WTC11 (cell line): ENCODE measurements around the gene MPI. TPM values are rescaled to one million over a fixed set of nuclear protein-coding genes. Genes with fewer than 3 reads are reported as not detected.

Experiments
- CREM ChIP-seq: sonication (generic); formaldehyde crosslinking; IDR thresholded peaks from 2 replicates; pipeline ENCODE4 v1.8.1; 2022; ENCODE audit warnings: mild to moderate bottlenecking, missing genetic modification reagents, moderate library complexity
- ETV6 ChIP-seq: sonication (generic); formaldehyde crosslinking; IDR thresholded peaks from 2 replicates; pipeline ENCODE4 v1.8.1; 2022; ENCODE audit warnings: mild to moderate bottlenecking, missing genetic modification reagents
- IRF2 ChIP-seq: sonication (generic); formaldehyde crosslinking; IDR thresholded peaks from 2 replicates; pipeline ENCODE4 v1.8.0; 2022; ENCODE audit warnings: low read depth, missing genetic modification reagents, borderline replicate concordance
- JAZF1 ChIP-seq: fragments of 250-450 bp; sonication (Bioruptor Pico); IDR thresholded peaks from 2 replicates; pipeline ENCODE4 v1.9.0; 2021; ENCODE audit warnings: moderate library complexity, mild to moderate bottlenecking, inconsistent platforms
- MXD4 ChIP-seq: fragments of 250-450 bp; sonication (Bioruptor Pico); IDR thresholded peaks from 2 replicates; pipeline ENCODE4 v1.8.0; 2021; ENCODE audit warnings: mild to moderate bottlenecking, moderate library complexity, borderline replicate concordance
- NR3C1 ChIP-seq: sonication (generic); formaldehyde crosslinking; conservative IDR thresholded peaks from 2 replicates; pipeline ENCODE4 v1.8.1; 2023; ENCODE audit warnings: low read depth, mild to moderate bottlenecking, missing genetic modification reagents
- OVOL2 ChIP-seq: fragments of 250-450 bp; sonication (Bioruptor Pico); IDR thresholded peaks from 2 replicates; pipeline ENCODE4 v1.9.0; 2021; ENCODE audit warnings: mild to moderate bottlenecking, borderline replicate concordance
- TEAD4 ChIP-seq: sonication (generic); formaldehyde crosslinking; IDR thresholded peaks from 2 replicates; pipeline ENCODE4 v1.8.0; 2022; ENCODE audit warnings: mild to moderate bottlenecking, missing genetic modification reagents
- ZBTB21 ChIP-seq: sonication (generic); formaldehyde crosslinking; IDR thresholded peaks from 2 replicates; pipeline ENCODE4 v1.8.1; 2023; ENCODE audit warnings: mild to moderate bottlenecking, missing genetic modification reagents, borderline replicate concordance
- ZNF263 ChIP-seq: sonication (generic); formaldehyde crosslinking; IDR thresholded peaks from 2 replicates; pipeline ENCODE4 v1.8.1; 2022; ENCODE audit warnings: low read depth, mild to moderate bottlenecking, moderate library complexity, missing genetic modification reagents
- ZNF416 ChIP-seq: fragments of 250-450 bp; sonication (Bioruptor Pico); IDR thresholded peaks from 2 replicates; pipeline ENCODE4 v1.9.0; 2021; ENCODE audit warnings: mild to moderate bottlenecking, inconsistent platforms
- total RNA-seq: library from RNA; stranded (reverse); gene quantifications from 3 replicates; pipeline ENCODE4 v1.2.3, GENCODE V29; 2021
- TF ChIP-seq, protein P1 (sequence below): sonication (generic); formaldehyde crosslinking; IDR thresholded peaks from 2 replicates; pipeline ENCODE4 v1.8.0; 2022; ENCODE audit warnings: missing genetic modification reagents
- TF ChIP-seq, protein P2 (sequence below): fragments of 250-450 bp; sonication (Bioruptor Pico); IDR thresholded peaks from 2 replicates; pipeline ENCODE4 v2.1.2; 2022; ENCODE audit warnings: mild to moderate bottlenecking, moderate library complexity
- TF ChIP-seq, protein P3 (sequence below): fragments of 250-450 bp; sonication (Bioruptor Pico); IDR thresholded peaks from 2 replicates; pipeline ENCODE4 v1.9.0; 2021; ENCODE audit warnings: mild to moderate bottlenecking
- TF ChIP-seq, protein P4 (sequence below): sonication (generic); formaldehyde crosslinking; conservative IDR thresholded peaks from 2 replicates; pipeline ENCODE4 v1.8.1; 2023; ENCODE audit warnings: mild to moderate bottlenecking, low read depth, missing genetic modification reagents, moderate library complexity
- TF ChIP-seq, protein P5 (sequence below): sonication (generic); formaldehyde crosslinking; IDR thresholded peaks from 2 replicates; pipeline ENCODE4 v1.8.1; 2023; ENCODE audit warnings: mild to moderate bottlenecking, missing genetic modification reagents, borderline replicate concordance
- TF ChIP-seq, protein P6 (sequence below): sonication (generic); formaldehyde crosslinking; IDR thresholded peaks from 2 replicates; pipeline ENCODE4 v1.8.1; 2023; ENCODE audit warnings: mild to moderate bottlenecking, missing genetic modification reagents, moderate library complexity
- TF ChIP-seq, protein P7 (sequence below): sonication (generic); formaldehyde crosslinking; IDR thresholded peaks from 2 replicates; pipeline ENCODE4 v1.8.1; 2023; ENCODE audit warnings: mild to moderate bottlenecking, missing genetic modification reagents
- TF ChIP-seq, protein P8 (sequence below): sonication (generic); formaldehyde crosslinking; IDR thresholded peaks from 2 replicates; pipeline ENCODE4 v1.8.1; 2023; ENCODE audit warnings: mild to moderate bottlenecking, missing genetic modification reagents, moderate library complexity
- TF ChIP-seq, protein P9 (sequence below): sonication (generic); formaldehyde crosslinking; IDR thresholded peaks from 2 replicates; pipeline ENCODE4 v1.8.1; 2022; ENCODE audit warnings: low read depth, mild to moderate bottlenecking, moderate library complexity, missing genetic modification reagents, borderline replicate concordance

Gene MPI
- total RNA-seq, 1 experiment from 2014 or later: 36.3 TPM

DNA sequence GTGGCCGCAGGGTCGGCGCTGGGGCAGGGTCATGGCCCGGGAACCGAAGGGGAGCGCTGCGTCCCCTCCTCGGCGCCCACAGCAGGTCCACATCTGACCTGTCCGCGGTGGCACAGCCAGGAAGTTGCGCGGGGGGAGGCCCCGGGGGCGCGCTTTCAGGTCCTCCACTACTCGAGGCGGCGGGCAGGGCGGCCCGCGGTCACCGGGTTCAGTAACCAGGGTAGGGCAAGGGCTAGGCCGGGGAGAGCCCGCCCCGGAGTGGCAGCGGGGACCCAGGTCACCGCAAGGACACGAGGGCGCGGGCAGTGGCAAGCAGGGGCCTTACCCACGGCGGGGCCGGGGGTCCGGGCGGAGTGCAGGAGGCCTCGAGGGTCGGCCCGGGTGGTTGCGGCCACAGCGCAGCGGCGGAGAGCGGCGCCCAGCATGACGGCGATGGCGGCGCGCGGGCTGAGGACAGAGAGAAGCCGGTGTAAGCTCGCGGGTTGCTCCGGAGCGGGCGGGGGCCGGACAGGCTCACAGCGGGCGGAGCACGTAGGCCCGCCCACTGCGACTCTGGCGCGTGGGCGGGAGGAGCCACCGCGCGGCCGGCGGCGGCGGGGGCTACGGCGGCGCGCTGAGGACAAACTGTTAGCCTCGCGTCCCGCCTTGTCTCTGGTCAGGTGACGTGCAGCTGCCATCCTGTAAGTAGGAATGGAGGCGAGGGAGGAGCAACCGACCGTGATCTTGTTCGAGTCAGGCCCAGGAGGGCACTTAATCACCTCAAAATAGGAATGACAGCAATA lies 47.9 kb downstream of the MPI start, which contains the start of gene COX5A (continued):
- TF ChIP-seq TEAD4 (CRISPR knock-in tag): no peak
- TF ChIP-seq, protein P1, sequence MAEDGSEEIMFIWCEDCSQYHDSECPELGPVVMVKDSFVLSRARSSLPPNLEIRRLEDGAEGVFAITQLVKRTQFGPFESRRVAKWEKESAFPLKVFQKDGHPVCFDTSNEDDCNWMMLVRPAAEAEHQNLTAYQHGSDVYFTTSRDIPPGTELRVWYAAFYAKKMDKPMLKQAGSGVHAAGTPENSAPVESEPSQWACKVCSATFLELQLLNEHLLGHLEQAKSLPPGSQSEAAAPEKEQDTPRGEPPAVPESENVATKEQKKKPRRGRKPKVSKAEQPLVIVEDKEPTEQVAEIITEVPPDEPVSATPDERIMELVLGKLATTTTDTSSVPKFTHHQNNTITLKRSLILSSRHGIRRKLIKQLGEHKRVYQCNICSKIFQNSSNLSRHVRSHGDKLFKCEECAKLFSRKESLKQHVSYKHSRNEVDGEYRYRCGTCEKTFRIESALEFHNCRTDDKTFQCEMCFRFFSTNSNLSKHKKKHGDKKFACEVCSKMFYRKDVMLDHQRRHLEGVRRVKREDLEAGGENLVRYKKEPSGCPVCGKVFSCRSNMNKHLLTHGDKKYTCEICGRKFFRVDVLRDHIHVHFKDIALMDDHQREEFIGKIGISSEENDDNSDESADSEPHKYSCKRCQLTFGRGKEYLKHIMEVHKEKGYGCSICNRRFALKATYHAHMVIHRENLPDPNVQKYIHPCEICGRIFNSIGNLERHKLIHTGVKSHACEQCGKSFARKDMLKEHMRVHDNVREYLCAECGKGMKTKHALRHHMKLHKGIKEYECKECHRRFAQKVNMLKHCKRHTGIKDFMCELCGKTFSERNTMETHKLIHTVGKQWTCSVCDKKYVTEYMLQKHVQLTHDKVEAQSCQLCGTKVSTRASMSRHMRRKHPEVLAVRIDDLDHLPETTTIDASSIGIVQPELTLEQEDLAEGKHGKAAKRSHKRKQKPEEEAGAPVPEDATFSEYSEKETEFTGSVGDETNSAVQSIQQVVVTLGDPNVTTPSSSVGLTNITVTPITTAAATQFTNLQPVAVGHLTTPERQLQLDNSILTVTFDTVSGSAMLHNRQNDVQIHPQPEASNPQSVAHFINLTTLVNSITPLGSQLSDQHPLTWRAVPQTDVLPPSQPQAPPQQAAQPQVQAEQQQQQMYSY (CRISPR knock-in tag): no peak
- TF ChIP-seq, protein P2, sequence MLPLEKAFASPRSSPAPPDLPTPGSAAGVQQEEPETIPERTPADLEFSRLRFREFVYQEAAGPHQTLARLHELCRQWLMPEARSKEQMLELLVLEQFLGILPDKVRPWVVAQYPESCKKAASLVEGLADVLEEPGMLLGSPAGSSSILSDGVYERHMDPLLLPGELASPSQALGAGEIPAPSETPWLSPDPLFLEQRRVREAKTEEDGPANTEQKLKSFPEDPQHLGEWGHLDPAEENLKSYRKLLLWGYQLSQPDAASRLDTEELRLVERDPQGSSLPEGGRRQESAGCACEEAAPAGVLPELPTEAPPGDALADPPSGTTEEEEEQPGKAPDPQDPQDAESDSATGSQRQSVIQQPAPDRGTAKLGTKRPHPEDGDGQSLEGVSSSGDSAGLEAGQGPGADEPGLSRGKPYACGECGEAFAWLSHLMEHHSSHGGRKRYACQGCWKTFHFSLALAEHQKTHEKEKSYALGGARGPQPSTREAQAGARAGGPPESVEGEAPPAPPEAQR (CRISPR knock-in tag): no peak
- TF ChIP-seq JAZF1 (CRISPR knock-in tag): no peak
- no peak for TF ChIP-seq NR3C1 (CRISPR knock-in tag)
- no peak; the same call in 1 of the 2 replicates for TF ChIP-seq IRF2 (CRISPR knock-in tag)
- TF ChIP-seq OVOL2 (CRISPR knock-in tag): no peak
- TF ChIP-seq, protein P3, sequence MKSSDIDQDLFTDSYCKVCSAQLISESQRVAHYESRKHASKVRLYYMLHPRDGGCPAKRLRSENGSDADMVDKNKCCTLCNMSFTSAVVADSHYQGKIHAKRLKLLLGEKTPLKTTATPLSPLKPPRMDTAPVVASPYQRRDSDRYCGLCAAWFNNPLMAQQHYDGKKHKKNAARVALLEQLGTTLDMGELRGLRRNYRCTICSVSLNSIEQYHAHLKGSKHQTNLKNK (CRISPR knock-in tag): no peak
- no peak for TF ChIP-seq ZBTB21 (CRISPR knock-in tag)
- TF ChIP-seq, protein P4, sequence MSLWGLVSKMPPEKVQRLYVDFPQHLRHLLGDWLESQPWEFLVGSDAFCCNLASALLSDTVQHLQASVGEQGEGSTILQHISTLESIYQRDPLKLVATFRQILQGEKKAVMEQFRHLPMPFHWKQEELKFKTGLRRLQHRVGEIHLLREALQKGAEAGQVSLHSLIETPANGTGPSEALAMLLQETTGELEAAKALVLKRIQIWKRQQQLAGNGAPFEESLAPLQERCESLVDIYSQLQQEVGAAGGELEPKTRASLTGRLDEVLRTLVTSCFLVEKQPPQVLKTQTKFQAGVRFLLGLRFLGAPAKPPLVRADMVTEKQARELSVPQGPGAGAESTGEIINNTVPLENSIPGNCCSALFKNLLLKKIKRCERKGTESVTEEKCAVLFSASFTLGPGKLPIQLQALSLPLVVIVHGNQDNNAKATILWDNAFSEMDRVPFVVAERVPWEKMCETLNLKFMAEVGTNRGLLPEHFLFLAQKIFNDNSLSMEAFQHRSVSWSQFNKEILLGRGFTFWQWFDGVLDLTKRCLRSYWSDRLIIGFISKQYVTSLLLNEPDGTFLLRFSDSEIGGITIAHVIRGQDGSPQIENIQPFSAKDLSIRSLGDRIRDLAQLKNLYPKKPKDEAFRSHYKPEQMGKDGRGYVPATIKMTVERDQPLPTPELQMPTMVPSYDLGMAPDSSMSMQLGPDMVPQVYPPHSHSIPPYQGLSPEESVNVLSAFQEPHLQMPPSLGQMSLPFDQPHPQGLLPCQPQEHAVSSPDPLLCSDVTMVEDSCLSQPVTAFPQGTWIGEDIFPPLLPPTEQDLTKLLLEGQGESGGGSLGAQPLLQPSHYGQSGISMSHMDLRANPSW (CRISPR knock-in tag): no peak
- TF ChIP-seq, protein P5, sequence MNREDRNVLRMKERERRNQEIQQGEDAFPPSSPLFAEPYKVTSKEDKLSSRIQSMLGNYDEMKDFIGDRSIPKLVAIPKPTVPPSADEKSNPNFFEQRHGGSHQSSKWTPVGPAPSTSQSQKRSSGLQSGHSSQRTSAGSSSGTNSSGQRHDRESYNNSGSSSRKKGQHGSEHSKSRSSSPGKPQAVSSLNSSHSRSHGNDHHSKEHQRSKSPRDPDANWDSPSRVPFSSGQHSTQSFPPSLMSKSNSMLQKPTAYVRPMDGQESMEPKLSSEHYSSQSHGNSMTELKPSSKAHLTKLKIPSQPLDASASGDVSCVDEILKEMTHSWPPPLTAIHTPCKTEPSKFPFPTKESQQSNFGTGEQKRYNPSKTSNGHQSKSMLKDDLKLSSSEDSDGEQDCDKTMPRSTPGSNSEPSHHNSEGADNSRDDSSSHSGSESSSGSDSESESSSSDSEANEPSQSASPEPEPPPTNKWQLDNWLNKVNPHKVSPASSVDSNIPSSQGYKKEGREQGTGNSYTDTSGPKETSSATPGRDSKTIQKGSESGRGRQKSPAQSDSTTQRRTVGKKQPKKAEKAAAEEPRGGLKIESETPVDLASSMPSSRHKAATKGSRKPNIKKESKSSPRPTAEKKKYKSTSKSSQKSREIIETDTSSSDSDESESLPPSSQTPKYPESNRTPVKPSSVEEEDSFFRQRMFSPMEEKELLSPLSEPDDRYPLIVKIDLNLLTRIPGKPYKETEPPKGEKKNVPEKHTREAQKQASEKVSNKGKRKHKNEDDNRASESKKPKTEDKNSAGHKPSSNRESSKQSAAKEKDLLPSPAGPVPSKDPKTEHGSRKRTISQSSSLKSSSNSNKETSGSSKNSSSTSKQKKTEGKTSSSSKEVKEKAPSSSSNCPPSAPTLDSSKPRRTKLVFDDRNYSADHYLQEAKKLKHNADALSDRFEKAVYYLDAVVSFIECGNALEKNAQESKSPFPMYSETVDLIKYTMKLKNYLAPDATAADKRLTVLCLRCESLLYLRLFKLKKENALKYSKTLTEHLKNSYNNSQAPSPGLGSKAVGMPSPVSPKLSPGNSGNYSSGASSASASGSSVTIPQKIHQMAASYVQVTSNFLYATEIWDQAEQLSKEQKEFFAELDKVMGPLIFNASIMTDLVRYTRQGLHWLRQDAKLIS (CRISPR knock-in tag): no peak
- no peak for TF ChIP-seq MXD4
- TF ChIP-seq, protein P6, sequence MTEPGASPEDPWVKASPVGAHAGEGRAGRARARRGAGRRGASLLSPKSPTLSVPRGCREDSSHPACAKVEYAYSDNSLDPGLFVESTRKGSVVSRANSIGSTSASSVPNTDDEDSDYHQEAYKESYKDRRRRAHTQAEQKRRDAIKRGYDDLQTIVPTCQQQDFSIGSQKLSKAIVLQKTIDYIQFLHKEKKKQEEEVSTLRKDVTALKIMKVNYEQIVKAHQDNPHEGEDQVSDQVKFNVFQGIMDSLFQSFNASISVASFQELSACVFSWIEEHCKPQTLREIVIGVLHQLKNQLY (CRISPR knock-in tag): peak; percentile 54; the same call in 1 of the 2 replicates
- 0 out of 2 replicates have a peak, but pooled peaks have one; percentile 33 for TF ChIP-seq CREM (CRISPR knock-in tag)
- no peak for TF ChIP-seq ZNF263 (CRISPR knock-in tag)
- TF ChIP-seq, protein P7, sequence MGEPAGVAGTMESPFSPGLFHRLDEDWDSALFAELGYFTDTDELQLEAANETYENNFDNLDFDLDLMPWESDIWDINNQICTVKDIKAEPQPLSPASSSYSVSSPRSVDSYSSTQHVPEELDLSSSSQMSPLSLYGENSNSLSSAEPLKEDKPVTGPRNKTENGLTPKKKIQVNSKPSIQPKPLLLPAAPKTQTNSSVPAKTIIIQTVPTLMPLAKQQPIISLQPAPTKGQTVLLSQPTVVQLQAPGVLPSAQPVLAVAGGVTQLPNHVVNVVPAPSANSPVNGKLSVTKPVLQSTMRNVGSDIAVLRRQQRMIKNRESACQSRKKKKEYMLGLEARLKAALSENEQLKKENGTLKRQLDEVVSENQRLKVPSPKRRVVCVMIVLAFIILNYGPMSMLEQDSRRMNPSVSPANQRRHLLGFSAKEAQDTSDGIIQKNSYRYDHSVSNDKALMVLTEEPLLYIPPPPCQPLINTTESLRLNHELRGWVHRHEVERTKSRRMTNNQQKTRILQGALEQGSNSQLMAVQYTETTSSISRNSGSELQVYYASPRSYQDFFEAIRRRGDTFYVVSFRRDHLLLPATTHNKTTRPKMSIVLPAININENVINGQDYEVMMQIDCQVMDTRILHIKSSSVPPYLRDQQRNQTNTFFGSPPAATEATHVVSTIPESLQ: no peak
- TF ChIP-seq, protein P8, sequence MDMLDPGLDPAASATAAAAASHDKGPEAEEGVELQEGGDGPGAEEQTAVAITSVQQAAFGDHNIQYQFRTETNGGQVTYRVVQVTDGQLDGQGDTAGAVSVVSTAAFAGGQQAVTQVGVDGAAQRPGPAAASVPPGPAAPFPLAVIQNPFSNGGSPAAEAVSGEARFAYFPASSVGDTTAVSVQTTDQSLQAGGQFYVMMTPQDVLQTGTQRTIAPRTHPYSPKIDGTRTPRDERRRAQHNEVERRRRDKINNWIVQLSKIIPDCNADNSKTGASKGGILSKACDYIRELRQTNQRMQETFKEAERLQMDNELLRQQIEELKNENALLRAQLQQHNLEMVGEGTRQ (CRISPR knock-in tag): peak; percentile 95
- TF ChIP-seq, protein P9, sequence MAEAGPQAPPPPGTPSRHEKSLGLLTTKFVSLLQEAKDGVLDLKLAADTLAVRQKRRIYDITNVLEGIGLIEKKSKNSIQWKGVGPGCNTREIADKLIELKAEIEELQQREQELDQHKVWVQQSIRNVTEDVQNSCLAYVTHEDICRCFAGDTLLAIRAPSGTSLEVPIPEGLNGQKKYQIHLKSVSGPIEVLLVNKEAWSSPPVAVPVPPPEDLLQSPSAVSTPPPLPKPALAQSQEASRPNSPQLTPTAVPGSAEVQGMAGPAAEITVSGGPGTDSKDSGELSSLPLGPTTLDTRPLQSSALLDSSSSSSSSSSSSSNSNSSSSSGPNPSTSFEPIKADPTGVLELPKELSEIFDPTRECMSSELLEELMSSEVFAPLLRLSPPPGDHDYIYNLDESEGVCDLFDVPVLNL (CRISPR knock-in tag): peak; percentile 34; the same call in 1 of the 2 replicates
- no peak for TF ChIP-seq ZNF416 (CRISPR knock-in tag)
- peak; percentile 92 for TF ChIP-seq ETV6 (CRISPR knock-in tag)
